Measurements from ENCODE around the gene CTNNA1.

DNA sequence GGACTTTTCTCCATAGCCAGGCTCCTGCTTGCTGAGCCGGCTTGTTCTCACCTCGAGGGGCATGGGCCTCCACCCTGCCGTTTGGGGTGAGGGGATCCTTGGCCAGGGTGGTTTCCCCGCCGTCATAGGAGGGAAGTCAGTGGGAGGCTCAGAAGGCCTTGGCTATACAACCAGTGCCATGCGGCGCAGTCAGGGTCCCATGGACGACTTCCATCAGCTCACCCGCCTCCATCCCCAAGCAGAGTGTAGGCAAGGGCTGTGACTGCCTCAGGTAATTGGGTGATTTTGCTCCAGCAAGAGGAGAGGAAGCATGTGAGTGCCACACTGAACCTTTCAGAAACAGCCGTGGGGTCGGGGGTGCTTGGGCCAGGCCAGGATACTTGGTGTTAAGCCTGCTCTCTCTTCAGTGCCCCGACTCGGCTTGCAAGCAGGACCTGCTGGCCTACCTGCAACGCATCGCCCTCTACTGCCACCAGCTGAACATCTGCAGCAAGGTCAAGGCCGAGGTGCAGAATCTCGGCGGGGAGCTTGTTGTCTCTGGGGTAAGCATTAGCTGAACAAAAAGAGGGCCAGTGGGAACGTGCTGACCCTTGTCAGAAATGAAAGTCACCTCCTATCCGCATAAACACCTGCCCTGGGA, 179.1 kb downstream of the CTNNA1 start:
- TF ChIP-seq ZNF501 (tag by site-specific recombination; IDR thresholded peaks at IDR 0.05) (no peak), KLF9 (tag by site-specific recombination; IDR thresholded peaks at IDR 0.05; ENCODE audit: low read depth) (no peak), ZNF175 (tag by site-specific recombination; IDR thresholded peaks at IDR 0.05) (no peak), YY1 (tag by site-specific recombination; IDR thresholded peaks at IDR 0.05) (no peak), ZNF133 (tag by site-specific recombination; IDR thresholded peaks at IDR 0.05) (no peak), ZNF791 (tag by site-specific recombination; IDR thresholded peaks at IDR 0.05) (no peak)
- TF ChIP-seq, protein P1, sequence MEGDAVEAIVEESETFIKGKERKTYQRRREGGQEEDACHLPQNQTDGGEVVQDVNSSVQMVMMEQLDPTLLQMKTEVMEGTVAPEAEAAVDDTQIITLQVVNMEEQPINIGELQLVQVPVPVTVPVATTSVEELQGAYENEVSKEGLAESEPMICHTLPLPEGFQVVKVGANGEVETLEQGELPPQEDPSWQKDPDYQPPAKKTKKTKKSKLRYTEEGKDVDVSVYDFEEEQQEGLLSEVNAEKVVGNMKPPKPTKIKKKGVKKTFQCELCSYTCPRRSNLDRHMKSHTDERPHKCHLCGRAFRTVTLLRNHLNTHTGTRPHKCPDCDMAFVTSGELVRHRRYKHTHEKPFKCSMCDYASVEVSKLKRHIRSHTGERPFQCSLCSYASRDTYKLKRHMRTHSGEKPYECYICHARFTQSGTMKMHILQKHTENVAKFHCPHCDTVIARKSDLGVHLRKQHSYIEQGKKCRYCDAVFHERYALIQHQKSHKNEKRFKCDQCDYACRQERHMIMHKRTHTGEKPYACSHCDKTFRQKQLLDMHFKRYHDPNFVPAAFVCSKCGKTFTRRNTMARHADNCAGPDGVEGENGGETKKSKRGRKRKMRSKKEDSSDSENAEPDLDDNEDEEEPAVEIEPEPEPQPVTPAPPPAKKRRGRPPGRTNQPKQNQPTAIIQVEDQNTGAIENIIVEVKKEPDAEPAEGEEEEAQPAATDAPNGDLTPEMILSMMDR (tag by site-specific recombination; IDR thresholded peaks at IDR 0.05), result no peak
- TF ChIP-seq, protein P2, sequence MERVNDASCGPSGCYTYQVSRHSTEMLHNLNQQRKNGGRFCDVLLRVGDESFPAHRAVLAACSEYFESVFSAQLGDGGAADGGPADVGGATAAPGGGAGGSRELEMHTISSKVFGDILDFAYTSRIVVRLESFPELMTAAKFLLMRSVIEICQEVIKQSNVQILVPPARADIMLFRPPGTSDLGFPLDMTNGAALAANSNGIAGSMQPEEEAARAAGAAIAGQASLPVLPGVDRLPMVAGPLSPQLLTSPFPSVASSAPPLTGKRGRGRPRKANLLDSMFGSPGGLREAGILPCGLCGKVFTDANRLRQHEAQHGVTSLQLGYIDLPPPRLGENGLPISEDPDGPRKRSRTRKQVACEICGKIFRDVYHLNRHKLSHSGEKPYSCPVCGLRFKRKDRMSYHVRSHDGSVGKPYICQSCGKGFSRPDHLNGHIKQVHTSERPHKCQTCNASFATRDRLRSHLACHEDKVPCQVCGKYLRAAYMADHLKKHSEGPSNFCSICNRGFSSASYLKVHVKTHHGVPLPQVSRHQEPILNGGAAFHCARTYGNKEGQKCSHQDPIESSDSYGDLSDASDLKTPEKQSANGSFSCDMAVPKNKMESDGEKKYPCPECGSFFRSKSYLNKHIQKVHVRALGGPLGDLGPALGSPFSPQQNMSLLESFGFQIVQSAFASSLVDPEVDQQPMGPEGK (tag by site-specific recombination; IDR thresholded peaks at IDR 0.05), result no peak

Measured in HEK293 (cell line).